Dendritic cell treated with granulocyte-macrophage colony-stimulating factor and Interleukin-4, amounts not matched to agents 40 ng/mL and 50 ng/mL, for 4 days (primary cell): ENCODE results near the gene LRRC1.

Experiments used
- H3K27ac Mint-ChIP-seq: one replicate; pipeline ENCODE4 v1.8.0; 2022; ENCODE audit warnings: mild to moderate bottlenecking, mixed read lengths
- H3K27me3 Mint-ChIP-seq: one replicate; pipeline ENCODE4 v1.8.0; 2022; ENCODE audit warnings: mild to moderate bottlenecking, mixed read lengths
- H3K36me3 Mint-ChIP-seq: one replicate; pipeline ENCODE4 v1.8.0; 2022; ENCODE audit warnings: low read depth, mixed read lengths
- H3K4me1 Mint-ChIP-seq: one replicate; pipeline ENCODE4 v1.8.0; 2022; ENCODE audit warnings: low read depth, mixed read lengths
- H3K4me3 Mint-ChIP-seq: one replicate; pipeline ENCODE4 v1.8.0; 2022; ENCODE audit warnings: mild to moderate bottlenecking, moderate library complexity, mixed read lengths
- H3K9me3 Mint-ChIP-seq: one replicate; pipeline ENCODE4 v1.8.0; 2022; ENCODE audit warnings: mixed read lengths
- intact Hi-C: fragments of 100-400 bp; cut with micrococcal nuclease; formaldehyde crosslinking; loops from one replicate; pipeline ENCODE4 v1.15.0; 2022

LRRC1 gene

GRCh38 chr6:53854843-53855567 is 60.2 kb downstream of the LRRC1 start:
- Mint-ChIP-seq H3K27ac (no peak overlapping the region), H3K27me3 (no peaks in the 10 kb centered on the region), H3K4me3 (no peak overlapping the region), H3K4me1 (no peaks in the 10 kb centered on the region), H3K36me3 (no peaks in the 10 kb centered on the region), H3K9me3 (no peaks in the 10 kb centered on the region)
- intact Hi-C loops = no loop called here

GRCh38 chr6:53855940-53856339 is 61.1 kb downstream of the LRRC1 start:
- Mint-ChIP-seq H3K9me3 (no peaks in the 10 kb centered on the region), H3K4me3 (no peak overlapping the region), H3K4me1 (no peaks in the 10 kb centered on the region), H3K36me3 (no peaks in the 10 kb centered on the region), H3K27ac (no peak overlapping the region), H3K27me3 (no peaks in the 10 kb centered on the region)
- intact Hi-C loops = no loop called here

GRCh38 chr6:53857318-53858094 is 62.7 kb downstream of the LRRC1 start:
- no peaks in the 10 kb centered on the region for H3K27me3 Mint-ChIP-seq
- no peak overlapping the region for H3K4me3 Mint-ChIP-seq
- H3K36me3 Mint-ChIP-seq = no peaks in the 10 kb centered on the region
- no peaks in the 10 kb centered on the region for H3K9me3 Mint-ChIP-seq
- intact Hi-C loops = no loop called here
- H3K4me1 Mint-ChIP-seq = no peaks in the 10 kb centered on the region
- H3K27ac Mint-ChIP-seq = no peak overlapping the region

- no peaks in the 10 kb centered on the region for H3K4me1 Mint-ChIP-seq
- H3K27me3 Mint-ChIP-seq = no peaks in the 10 kb centered on the region
- H3K9me3 Mint-ChIP-seq = no peaks in the 10 kb centered on the region
- H3K36me3 Mint-ChIP-seq = no peaks in the 10 kb centered on the region
- intact Hi-C loops = no loop called here
- H3K27ac Mint-ChIP-seq = no peak overlapping the region
- no peak overlapping the region for H3K4me3 Mint-ChIP-seq
Observed at GRCh38 chr6:53858196-53858595, 63.4 kb downstream of the LRRC1 start.

GRCh38 chr6:53858913-53859312 is 64.1 kb downstream of the LRRC1 start:
- Mint-ChIP-seq H3K27me3 (no peaks in the 10 kb centered on the region), H3K4me3 (no peak overlapping the region), H3K36me3 (no peaks in the 10 kb centered on the region), H3K27ac (no peak overlapping the region), H3K9me3 (no peaks in the 10 kb centered on the region), H3K4me1 (no peaks in the 10 kb centered on the region)
- intact Hi-C loops = no loop called here

GRCh38 chr6:53860511-53860910 is 65.7 kb downstream of the LRRC1 start:
- H3K27me3 Mint-ChIP-seq = no peaks in the 10 kb centered on the region
- no peaks in the 10 kb centered on the region for H3K4me1 Mint-ChIP-seq
- intact Hi-C loops = no loop called here
- no peak overlapping the region for H3K27ac Mint-ChIP-seq
- no peaks in the 10 kb centered on the region for H3K9me3 Mint-ChIP-seq
- no peak overlapping the region for H3K4me3 Mint-ChIP-seq
- no peaks in the 10 kb centered on the region for H3K36me3 Mint-ChIP-seq

- no peak overlapping the region for H3K4me3 Mint-ChIP-seq
- H3K9me3 Mint-ChIP-seq = no peaks in the 10 kb centered on the region
- H3K4me1 Mint-ChIP-seq = no peaks in the 10 kb centered on the region
- H3K27ac Mint-ChIP-seq = no peak overlapping the region
- intact Hi-C loops = no loop called here
- H3K27me3 Mint-ChIP-seq = no peaks in the 10 kb centered on the region
- no peaks in the 10 kb centered on the region for H3K36me3 Mint-ChIP-seq
Observed at GRCh38 chr6:53861518-53861917, 66.7 kb downstream of the LRRC1 start.

GRCh38 chr6:53862662-53863462 is 68.1 kb downstream of the LRRC1 start:
- no peak overlapping the region for H3K27ac Mint-ChIP-seq
- intact Hi-C loops = no loop called here
- H3K27me3 Mint-ChIP-seq = no peaks in the 10 kb centered on the region
- H3K9me3 Mint-ChIP-seq = no peaks in the 10 kb centered on the region
- H3K36me3 Mint-ChIP-seq = no peaks in the 10 kb centered on the region
- H3K4me1 Mint-ChIP-seq = no peaks in the 10 kb centered on the region
- H3K4me3 Mint-ChIP-seq = no peak overlapping the region

- H3K27me3 Mint-ChIP-seq = no peaks in the 10 kb centered on the region
- H3K9me3 Mint-ChIP-seq = no peaks in the 10 kb centered on the region
- no peak overlapping the region for H3K4me3 Mint-ChIP-seq
- H3K27ac Mint-ChIP-seq = no peak overlapping the region
- intact Hi-C loops = no loop called here
- H3K36me3 Mint-ChIP-seq = no peaks in the 10 kb centered on the region
- no peaks in the 10 kb centered on the region for H3K4me1 Mint-ChIP-seq
Observed at GRCh38 chr6:53864781-53865180, 70.0 kb downstream of the LRRC1 start.

GRCh38 chr6:53866226-53866625 is 71.4 kb downstream of the LRRC1 start:
- no peak overlapping the region for H3K27ac Mint-ChIP-seq
- no peaks in the 10 kb centered on the region for H3K4me1 Mint-ChIP-seq
- H3K4me3 Mint-ChIP-seq = no peak overlapping the region
- H3K27me3 Mint-ChIP-seq = no peaks in the 10 kb centered on the region
- H3K36me3 Mint-ChIP-seq = no peaks in the 10 kb centered on the region
- peaks cover 3% of the 10 kb centered on the region for H3K9me3 Mint-ChIP-seq
- intact Hi-C loops = no loop called here

- H3K27ac Mint-ChIP-seq = no peak overlapping the region
Observed at GRCh38 chr6:53868626-53869025, 73.8 kb downstream of the LRRC1 start.

GRCh38 chr6:53869964-53870363 is 75.2 kb downstream of the LRRC1 start:
- Mint-ChIP-seq H3K27me3 (no peaks in the 10 kb centered on the region), H3K36me3 (no peaks in the 10 kb centered on the region), H3K27ac (no peak overlapping the region), H3K9me3 (peaks cover 10% of the 10 kb centered on the region), H3K4me1 (no peaks in the 10 kb centered on the region), H3K4me3 (no peak overlapping the region)
- intact Hi-C loops = no loop called here

More at GRCh38 chr6:53868626-53869025, 73.8 kb downstream of the LRRC1 start:
- no peaks in the 10 kb centered on the region for H3K4me1 Mint-ChIP-seq
- peaks cover 10% of the 10 kb centered on the region for H3K9me3 Mint-ChIP-seq
- intact Hi-C loops = no loop called here
- no peaks in the 10 kb centered on the region for H3K27me3 Mint-ChIP-seq
- H3K4me3 Mint-ChIP-seq = no peak overlapping the region
- no peaks in the 10 kb centered on the region for H3K36me3 Mint-ChIP-seq

GRCh38 chr6:53873922-53874321 is 79.1 kb downstream of the LRRC1 start:
- H3K36me3 Mint-ChIP-seq = no peaks in the 10 kb centered on the region
- intact Hi-C loops = no loop called here

GRCh38 chr6:53874964-53875363 is 80.2 kb downstream of the LRRC1 start:
- no peaks in the 10 kb centered on the region for H3K27me3 Mint-ChIP-seq
- intact Hi-C loops = no loop called here
- no peak overlapping the region for H3K4me3 Mint-ChIP-seq

More at GRCh38 chr6:53873922-53874321, 79.1 kb downstream of the LRRC1 start:
- no peak overlapping the region for H3K4me3 Mint-ChIP-seq
- H3K9me3 Mint-ChIP-seq = peaks cover 20% of the 10 kb centered on the region
- no peaks in the 10 kb centered on the region for H3K4me1 Mint-ChIP-seq
- no peaks in the 10 kb centered on the region for H3K27me3 Mint-ChIP-seq
- no peak overlapping the region for H3K27ac Mint-ChIP-seq

More at GRCh38 chr6:53874964-53875363, 80.2 kb downstream of the LRRC1 start:
- no peaks in the 10 kb centered on the region for H3K4me1 Mint-ChIP-seq
- H3K27ac Mint-ChIP-seq = no peak overlapping the region
- H3K36me3 Mint-ChIP-seq = no peaks in the 10 kb centered on the region
- H3K9me3 Mint-ChIP-seq = peaks cover 20% of the 10 kb centered on the region
